IPS DF 19.7 (cell line): ENCODE results near the gene C1QTNF8.

Experiments used
- DNase-seq: peaks from one replicate; pipeline ENCODE4 v3.0.0-alpha.2; 2013; ENCODE audit warnings: low read depth, low spot score

C1QTNF8 gene

DNA sequence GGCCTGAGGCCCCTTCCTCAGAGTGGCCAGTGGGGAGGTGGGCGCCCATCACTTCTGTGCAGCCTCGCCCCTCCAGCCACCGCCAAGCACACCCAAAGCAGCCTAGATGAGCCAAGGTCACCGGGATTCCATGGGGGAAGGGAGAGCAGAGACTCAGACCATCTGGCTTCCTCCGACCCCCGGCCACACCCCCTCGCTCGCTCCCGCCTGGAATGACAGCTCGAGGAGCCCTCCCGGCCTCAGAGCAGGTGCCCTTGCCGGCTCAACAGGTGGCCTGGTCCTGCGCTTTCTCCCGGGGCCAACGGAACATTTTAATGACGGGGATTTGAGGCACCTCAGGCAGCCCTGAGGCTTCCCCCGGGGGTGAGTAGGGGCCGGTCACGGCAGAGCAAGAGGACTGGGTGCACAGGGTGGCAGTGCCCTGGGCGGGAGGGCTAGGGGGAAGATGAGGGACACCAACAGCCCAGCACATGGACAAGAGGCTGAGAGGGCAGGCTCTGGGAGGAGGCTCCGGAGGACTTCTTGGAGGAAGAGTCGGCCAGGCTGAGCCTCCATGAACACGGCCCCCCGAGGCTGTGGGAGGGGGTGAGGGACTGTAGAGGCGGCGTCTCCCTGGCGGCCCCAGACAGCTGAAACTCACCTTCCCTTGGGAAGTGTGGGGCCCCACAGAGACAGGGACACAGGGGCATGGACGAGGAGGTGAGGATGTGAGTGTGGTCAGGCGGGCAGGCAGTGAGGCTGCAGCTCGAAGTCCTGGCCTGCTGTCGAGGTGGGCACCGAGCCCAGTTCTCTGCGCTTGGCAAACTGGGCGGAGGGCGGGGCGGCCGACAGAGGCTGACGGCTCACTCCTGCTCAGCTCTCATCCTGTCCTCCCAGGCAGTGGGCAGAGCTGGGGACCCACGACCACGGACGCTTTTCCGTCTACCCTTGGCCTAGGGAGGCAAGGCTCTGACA lies 12.5 kb upstream of the C1QTNF8 start:
- no peak for DNase-seq

DNA sequence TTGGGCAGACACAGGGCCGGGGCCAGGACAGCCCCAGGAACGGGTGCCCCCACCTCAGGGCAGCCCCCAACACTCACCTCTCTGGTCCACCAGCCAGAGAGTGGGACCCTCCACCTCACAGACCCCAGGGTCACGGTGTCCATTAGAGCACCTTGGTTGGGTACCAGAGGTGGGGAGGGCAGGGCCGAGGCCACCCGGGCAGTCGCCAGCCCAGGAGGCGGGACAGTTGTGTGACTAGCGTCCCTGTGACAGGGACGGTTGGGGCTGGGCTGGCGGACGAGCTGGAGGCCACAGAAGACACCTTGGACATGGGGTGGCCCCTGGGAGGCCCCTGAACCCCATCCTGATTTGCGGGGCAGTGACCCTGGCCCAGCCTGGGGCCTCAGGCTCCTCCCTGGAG lies 11.7 kb upstream of the C1QTNF8 start:
- DNase-seq: no peak

DNA sequence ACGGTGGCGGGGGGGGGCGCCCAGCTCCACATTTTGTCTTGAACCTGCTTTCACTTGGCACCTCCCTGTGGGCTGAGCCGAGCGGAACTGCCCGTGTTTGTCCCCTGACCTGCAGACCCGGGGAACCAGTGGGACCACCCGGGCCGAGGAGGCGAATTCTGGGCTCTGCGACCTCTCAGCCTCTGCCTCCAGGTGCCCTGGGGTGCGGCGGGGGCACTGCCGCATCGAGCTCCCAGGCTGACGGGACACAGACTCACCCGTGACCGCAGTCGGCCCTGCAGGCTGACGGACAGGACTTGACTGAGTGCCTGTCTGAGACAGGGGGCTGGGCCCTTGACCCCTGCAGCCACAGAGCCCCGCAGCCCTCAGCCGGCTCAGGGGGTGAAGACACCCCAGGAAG lies 11.1 kb upstream of the C1QTNF8 start:
- no peak for DNase-seq

DNA sequence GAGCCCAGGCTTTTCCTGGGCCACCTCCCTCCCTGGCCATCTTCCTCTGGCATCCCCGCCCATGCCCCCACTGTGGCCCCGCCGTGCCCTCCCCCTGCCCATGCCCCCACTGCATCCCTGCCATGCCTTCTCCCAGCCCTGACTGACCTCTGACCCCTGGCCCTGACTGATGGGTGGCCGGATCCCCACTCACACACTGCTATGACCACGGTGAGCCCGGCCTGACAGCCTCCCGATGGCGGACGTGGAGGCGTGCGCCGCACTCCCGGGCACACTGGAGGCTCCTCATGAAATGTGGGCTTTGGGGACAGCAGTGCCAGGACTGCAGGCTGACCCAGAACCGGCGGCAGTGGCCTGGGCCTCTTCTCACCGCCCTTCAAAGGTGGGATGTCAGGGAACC lies 10.6 kb upstream of the C1QTNF8 start:
- DNase-seq: no peak

DNA sequence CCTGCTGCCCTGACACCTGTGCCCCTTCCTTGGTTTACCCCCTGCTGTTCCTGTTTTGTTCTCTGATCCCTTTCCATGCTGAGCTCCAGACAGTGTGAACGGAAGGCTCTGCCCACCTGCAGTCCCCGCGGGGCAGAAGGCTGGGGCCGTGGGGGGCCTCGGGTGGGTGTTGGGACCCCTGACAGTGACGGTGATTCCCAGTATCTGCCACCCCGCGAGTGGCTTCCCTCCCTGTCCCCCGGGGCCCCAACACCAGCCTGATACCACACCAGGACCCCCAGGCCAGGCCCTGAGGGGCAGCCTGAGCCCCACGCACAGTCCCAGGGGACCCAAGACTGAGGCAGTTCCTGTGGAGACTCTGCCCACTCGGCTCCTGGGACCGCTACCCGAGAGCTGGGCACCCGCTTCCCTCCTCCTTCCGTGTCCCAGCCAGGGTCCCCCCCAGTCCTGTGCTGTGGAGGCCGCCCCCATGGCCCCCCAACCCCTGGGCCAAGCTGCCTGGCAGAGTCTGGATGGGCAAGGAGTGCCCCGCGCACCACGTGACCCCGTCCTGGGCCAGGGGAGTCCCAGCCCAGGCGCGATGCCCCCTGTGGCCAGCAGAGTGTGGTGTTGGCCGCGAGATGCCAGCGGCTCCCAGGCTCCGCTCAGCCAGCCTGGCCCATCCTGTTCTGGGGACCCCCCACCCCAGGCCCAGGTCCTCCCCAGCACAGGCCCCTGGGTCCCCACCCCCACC lies 10.0 kb upstream of the C1QTNF8 start:
- peak; percentile 20 for DNase-seq

DNA sequence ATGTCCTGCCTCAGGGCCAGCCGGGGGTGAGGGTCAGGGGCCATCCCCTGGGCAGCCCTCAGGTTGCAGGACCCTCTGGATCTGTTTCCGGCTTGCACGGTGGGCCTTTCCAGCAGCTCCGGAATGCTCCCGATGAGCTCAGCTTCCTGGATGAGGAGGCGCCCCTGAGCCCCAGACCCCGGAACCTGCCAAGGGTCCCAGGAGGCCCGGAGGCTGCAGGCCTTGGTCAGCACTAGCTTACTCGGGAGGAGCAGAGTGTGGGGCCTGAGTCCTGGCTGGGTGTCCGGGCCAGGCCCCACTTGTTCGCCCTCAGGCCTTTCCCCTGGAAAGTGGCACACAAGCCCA lies 7.6 kb upstream of the C1QTNF8 start:
- DNase-seq: no peak

DNA sequence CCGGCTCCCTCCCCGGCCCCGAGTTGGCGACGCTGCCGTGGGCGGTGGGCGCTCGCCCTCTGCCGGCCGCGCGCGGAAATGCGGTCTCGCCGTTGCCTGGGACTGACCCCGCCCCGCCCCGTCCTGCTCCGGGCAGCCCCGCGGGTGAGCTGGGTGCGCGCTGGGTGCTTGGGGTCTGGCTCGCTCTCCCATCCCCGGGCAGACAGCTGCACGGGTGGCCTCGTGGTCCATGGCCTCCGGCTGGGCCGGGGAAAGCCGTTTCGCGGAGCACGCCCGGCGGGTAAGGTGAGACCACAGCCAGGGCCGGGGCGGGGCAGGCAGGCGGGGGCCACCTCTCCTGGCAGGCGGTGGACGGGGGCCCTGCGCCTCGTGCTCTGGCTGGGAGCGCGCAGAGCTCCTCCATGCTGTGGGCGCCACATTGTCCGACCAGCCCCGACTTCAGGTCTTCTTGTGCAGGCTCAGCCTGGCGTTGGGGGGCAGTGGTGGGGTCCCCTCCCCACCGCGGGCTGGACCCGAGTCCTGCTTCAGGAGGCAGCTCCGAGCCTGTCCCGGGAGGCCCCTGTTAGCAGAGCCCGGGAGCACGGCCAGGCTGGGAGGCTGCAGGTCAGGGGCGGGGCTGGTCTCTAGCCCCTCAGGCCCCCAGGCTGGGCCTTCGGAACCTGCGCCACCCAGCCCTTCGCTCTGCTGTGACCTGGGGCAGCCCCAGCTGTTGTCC lies 7.0 kb upstream of the C1QTNF8 start:
- DNase-seq: no peak

DNA sequence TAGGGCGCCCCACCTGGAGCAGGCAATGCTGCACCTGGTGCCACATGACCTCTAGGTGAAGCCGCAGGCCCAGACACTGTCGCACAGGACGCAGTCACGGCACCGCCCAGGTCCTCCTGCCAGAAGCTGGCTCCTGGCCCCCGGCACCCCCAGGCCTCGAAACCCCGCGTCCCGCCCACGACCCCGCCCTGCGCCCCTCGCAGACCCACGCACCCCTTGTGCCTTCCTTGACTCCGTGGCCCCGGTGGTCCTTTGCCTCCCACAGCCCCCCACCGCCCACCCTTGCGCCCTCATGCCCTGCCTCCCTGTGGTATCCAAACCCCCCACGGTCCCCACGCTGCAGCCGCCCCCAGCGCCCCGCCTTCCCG lies 6.3 kb upstream of the C1QTNF8 start:
- no peak for DNase-seq

DNA sequence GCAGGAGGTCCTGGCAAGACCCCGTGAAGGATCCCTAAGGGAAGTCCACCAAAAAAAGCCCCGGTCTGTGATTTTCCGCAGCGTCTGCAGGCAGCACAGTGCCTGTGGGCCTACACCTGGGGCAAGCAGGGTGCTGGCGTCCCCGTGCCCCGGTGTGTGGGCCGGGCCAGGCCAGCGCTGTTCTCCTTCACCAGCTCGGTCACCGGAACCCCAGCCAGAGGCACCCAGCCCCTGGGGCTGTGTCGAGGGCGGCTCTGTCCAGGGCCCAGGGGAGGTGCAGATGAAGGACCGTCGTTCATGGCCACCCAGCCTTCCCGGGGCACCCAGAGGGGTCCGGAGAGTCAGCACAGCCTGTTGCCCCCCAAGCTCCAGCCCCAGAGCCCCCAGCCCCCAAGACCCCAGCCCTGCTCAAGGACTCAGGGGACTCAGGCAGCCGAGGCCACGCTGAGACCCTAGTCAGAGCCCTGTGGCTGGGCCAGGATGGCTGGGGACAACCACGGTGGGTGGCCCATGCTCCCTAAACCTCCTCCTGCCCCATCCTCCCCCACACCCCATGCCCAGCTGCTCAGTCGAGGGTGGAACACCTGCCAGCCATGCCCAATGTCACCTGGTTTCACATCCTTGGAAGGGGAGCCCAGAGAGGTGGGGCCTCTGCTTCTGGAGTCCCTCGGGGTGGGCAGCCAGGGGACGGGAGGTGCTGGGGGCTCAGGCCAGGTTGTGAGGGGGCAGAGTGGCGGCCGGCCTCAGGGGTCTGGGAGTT lies 5.7 kb upstream of the C1QTNF8 start:
- DNase-seq: no peak

DNA sequence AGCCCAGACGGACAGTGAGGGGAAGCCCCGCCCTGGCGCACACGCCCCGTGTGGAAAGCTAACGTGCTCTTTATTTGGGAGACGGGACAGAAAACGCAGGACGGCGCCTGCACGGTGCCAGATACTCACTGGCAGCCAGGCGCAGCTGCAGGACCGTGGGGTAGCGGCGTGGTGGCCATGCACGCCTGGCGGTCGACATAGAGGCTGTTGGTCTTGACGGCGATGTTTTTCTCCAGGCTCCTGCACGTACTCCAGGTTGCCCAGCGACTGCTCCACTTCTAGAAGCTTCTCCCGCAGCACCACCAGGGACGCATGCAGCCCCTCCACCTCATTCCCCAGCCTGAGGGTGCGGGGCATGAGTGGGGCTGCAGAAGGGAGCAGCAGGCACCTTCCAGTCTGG lies 5.1 kb upstream of the C1QTNF8 start:
- no peak for DNase-seq

DNA sequence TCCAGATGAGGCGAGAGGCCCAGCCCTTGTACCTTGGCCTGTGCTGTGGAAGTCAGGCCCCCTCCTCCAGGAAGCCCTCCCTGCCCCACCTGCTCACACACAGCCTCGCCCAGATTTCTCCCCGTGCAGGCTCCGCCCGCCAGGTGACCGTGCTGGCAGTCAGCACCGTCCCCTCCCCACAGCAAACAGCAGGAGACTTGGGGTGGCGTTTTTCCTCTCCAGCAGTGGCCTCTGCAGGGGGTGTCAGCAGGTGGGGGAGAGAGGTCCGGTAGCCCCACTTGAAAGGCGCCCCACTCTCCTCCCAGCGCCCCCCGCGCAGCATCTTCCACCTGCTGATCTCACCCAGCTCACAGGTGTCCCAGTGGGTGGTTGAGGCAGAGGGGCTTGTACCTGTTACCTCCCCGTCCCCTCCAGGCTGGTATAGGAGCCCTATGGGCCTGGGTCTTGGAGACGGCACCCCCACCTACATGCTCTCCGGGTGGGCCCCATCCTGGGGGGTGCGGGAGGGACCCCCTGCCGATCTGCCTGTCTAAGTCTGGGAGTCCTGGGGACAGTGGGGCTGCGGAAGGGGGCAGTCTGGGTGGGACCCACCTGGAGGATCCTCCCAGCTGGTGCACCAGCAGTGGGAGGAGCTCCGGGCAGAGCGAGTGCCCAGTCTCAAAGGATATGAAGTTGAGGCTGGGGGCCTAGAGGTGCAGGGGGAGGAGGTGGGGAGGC lies 4.2 kb upstream of the C1QTNF8 start:
- no peak for DNase-seq

DNA sequence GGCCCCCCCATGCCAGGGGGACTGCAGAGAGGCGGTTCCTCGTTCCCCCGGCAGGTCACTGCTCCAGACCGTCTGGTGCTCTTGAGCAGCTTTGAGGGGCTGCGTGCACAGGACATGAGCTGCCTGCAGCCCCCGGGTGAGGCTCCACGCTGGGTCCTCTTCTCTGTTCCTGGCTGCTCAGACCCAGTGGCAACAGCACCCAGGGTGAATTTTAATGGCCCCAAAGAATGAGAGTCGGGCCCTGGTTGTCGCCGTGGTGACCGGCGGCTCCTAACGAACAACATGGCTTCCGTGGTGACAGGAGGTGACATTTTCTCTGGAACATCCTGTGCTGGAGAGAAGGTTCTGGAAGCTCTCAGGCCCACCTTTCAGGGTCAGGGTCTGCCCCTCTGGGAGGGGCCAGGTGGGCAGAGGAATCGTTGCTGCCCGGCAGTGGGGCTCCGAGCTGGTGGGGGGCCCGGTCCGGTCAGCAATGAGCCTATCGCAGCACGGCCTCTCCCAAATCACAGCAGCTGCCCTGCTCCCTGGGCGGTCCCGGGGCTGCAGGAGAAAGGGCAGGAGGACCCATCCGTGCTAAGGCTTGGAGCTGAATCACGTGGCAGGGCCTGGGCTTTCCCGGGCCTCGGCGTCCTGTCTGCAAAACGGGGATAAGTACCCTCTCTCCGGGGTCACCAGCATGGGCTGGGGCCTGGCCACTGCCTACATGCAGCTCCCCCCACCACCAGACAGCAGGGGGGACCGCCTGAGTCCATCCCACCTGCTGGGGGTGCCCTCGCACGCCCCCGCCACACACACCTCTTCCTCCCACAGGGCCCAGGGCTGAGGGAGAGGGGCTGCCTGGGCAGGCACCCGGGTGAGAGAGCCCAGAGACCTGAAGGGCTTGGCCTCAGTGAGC lies 3.4 kb upstream of the C1QTNF8 start:
- no peak for DNase-seq

DNA sequence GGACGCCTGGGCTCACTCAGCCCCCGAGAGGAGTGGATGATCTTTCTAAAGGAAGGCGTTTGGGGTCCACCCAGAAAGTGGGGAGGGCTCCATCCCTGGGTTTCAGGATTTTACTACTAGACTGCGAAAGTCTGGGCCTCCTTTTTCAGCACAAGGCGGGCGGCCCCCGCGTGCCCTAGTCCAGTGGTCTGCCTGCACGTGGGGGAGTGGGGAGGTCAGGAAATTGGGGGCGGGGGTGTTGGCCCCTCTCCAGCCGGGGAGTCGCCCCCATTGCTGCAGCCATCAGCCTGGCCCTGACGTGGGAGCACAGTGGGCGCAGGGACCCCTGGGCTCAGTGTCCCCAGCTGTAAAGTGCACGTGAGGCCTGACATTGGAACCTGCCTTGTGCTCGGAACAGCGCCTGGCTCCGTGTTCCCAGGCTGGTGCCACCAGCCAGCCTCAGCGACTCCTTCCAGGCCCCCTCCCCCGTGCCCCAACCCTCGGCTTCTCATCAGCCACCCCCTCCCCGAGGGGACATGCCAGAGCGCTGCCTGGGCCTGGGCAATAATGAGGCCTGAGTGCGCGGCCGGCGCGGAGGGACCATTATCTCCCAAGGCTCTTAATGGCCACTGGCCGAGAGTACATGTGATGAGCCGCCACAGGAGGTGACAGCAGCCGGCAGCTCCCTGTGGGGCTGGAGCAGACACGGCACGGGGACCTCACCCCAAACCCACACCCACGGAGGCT lies 2.4 kb upstream of the C1QTNF8 start:
- no peak for DNase-seq

DNA sequence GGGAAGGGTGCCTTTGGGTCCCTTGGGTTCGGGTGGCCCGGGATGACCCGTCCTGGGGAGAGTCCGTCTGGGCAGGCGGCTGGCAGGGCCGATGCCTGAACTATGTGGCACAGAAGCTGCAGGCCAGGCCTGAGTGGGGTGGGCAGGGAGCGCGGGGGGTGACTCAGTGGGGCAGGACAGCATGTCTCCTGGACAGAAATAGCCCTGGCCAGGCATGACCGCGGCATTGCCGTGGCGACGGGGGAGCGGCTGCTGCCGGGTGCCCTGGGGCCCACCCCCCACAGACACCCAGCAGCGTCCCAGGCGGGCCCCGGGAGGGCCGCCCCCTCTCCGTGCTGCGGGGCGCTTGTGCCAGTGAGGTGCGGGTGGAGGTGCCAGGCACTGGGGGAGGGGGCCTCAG lies 1.8 kb upstream of the C1QTNF8 start:
- no peak for DNase-seq

DNA sequence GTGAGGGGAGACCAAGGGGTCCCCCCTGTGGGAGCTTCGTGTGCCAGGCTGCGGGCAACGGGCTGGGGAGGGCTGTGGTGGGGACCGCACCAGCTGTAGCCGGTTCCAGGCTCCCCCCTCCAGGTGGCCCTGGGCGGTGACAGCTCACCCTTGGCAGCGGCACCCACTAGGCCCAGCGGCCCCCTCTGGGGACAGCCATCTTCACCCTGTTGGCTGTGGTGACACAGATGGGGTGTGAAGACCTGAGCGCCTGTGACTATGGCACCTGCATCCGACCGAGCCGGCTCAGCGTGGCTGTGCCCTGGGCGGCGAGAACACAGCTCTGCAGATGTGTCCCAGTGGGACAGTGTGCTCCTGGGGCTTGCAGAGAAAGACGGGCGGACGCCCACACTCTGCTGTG lies 1.1 kb upstream of the C1QTNF8 start:
- DNase-seq: no peak

DNA sequence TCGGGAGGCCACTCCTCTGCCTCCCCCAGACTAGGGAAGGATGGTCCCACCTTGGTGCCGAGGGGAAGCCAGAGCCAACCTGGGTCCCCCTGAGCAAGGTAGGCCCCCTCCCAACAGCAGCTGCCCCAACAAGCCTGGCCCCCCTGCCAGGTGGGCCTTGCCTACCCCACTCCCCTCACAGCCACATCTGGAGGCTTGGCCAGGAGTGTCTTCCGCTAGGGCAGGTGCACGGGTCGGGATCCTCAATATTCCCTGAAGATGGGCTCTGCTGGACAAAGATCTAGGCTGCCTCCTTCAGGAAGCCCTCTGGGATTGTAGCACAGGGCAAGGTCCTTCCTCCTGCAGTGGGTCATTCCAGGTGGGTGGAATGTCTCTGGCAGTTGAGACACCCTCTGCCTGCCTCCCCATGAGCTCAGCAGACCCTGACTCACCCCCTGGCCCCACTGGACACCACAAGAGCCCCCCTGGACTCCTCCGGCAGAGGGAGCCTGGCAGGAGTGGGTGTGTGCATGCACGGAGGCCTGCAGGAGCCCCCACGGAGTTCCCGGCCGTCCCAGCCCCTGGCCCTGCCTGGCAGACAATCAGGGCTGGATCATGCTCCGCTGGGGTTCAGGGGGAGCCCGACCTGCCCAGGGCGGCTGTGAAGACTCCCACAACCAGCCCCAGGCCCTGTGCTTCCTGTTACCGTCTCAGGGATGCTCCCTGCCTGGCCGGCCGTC lies 435 bp downstream of the C1QTNF8 start:
- no peak for DNase-seq

DNA sequence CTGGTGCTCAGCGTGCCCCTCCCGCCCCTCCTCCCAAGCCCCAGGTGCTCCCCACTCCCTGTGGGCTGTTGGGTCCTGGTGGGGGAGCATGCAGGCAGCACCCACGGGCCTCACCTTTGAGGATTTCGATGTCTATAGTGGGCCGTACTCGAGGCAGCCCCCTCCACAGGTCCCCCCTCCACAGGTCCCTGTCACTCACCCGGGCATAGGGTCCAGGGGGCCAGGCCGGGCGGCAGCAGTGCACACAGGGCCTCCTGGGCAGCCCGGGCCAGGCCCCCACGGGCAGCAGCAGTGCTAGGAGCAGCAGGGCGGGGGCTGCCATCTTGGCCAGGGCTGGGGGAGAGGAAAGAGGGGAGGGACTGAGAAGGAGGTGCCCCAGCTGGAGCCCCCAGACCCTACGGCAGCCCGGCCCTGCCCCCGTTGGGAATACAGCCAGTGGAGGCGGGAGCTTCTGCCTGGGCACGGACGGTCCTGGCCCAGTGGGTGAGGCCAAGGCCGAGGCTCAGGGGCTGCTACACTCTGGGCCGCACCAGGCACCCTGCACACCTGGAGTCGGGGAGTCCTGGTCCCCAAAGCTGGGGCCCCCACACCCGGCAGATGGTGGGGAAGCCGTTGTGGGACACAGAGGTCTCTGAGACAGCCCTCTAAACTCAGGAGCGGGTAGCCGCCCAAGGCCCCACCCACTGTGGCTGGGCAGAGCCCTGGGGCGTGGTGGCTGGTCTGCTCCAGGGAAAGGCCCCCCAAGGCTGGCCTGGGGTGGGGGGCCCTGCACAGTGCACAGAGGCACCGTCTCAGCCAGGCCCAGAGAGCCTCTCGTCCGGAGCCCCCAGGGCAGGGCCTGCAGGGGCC lies 1.2 kb downstream of the C1QTNF8 start:
- no peak for DNase-seq

DNA sequence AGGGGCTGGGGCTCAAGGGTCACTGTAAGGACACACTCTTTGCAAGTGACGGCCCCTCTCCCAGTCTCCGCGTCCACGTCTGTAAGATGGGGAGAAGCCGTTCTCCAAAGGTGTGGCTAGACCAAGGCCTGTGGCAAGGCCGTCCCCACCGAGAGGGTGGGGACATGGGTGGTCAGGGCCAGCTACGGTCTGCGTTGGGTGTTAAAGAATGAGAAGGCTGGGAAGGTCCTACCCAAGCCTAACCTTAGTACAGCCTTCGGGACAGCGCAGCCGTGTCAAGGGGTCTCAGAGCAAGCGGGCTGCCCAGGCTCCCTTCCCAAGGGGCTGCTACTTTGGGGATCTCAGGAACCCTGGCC lies 1.9 kb downstream of the C1QTNF8 start:
- no peak for DNase-seq
